Tibial nerve (tissue), 4 donors: ENCODE results near the gene RNF26.

Source experiments
- CTCF ChIP-seq, 5 experiments: fragments of 200-600 bp in 3 of 5; fragments of 450-650 bp in 2 of 5; sonication (generic) in 3 of 5; IDR thresholded peaks; one replicate each; pipeline ENCODE4 v1.5.1; 2016 to 2019; ENCODE audit warnings: antibody characterized with exemption in 5 of 5, mild to moderate bottlenecking in 3 of 5, moderate library complexity in 2 of 5
- EP300 ChIP-seq, 2 donors: sonication (generic); formaldehyde crosslinking; IDR thresholded peaks; one replicate each; pipeline ENCODE4 v1.6.1; 2017; ENCODE audit warnings: antibody characterized with exemption in 2 of 2, mild to moderate bottlenecking in 1 of 2
- POLR2A ChIP-seq, 2 donors: fragments of 450-650 bp; IDR thresholded peaks; one replicate each; pipeline ENCODE4 v1.6.1; 2017; ENCODE audit warnings: antibody characterized with exemption in 2 of 2, mild to moderate bottlenecking in 2 of 2, moderate library complexity in 2 of 2

- no peak for TF ChIP-seq CTCF (IDR thresholded peaks at IDR 0.05)
- no peak for TF ChIP-seq EP300 (IDR thresholded peaks at IDR 0.05)
- no peak for TF ChIP-seq POLR2A (IDR thresholded peaks at IDR 0.05)
Measured at GRCh38 chr11:119336744-119337469, 2.6 kb downstream of the RNF26 start.
